Endothelial cell of umbilical vein (primary cell): ENCODE measurements around the gene IGF2BP1.

Source experiments
- POLR2A ChIP-seq: IDR thresholded peaks from 2 replicates; pipeline ENCODE4 v1.6.1; 2012; ENCODE audit warnings: low read depth, mild to moderate bottlenecking, control low read depth, low read length
- POLR2AphosphoS5 ChIP-seq: IDR thresholded peaks from 2 replicates; pipeline ENCODE4 v1.6.1; 2012; ENCODE audit warnings: low read depth, mild to moderate bottlenecking, control low read depth, low read length, moderate library complexity; ENCODE audit not compliant: insufficient read depth
- TF ChIP-seq, protein P1 (sequence below), 2 donors: IDR thresholded peaks; 1 replicate in 1 of 2; 2 replicates in 1 of 2; pipeline ENCODE4 v1.5.1; 2011; ENCODE audit warnings: low read length in 2 of 2, mild to moderate bottlenecking in 2 of 2, moderate library complexity in 2 of 2, control low read depth in 1 of 2, inconsistent platforms in 1 of 2, low read depth in 1 of 2; ENCODE audit not compliant: insufficient read depth in 1 of 2; ENCODE audit errors: extremely low read depth in 1 of 2

DNA sequence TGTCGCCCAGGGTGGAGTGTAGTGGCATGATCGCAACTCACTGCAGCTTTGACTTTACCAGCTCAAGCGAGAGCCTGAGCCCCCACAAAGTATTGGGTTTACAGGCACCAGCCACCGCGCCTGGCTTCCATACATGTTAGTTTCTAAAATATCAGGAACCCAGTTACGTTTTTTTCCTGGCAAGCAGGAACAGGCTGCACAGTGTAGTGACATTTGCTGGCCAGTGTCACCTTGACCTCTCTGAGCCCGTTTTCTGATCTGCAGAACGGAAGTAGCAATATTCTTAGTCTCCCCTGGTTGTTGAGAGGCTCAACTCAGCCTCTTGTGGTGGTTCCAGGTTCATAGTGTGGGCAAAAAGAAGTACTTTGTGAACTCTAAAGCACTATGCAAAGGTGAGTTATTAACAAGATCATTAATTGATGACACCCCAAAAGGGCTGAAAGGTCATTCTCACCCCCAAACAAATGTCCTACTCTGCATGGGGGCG is 15.6 kb downstream of the IGF2BP1 start:
- TF ChIP-seq, protein P1, sequence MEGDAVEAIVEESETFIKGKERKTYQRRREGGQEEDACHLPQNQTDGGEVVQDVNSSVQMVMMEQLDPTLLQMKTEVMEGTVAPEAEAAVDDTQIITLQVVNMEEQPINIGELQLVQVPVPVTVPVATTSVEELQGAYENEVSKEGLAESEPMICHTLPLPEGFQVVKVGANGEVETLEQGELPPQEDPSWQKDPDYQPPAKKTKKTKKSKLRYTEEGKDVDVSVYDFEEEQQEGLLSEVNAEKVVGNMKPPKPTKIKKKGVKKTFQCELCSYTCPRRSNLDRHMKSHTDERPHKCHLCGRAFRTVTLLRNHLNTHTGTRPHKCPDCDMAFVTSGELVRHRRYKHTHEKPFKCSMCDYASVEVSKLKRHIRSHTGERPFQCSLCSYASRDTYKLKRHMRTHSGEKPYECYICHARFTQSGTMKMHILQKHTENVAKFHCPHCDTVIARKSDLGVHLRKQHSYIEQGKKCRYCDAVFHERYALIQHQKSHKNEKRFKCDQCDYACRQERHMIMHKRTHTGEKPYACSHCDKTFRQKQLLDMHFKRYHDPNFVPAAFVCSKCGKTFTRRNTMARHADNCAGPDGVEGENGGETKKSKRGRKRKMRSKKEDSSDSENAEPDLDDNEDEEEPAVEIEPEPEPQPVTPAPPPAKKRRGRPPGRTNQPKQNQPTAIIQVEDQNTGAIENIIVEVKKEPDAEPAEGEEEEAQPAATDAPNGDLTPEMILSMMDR (IDR thresholded peaks at IDR 0.05; ENCODE audit: extremely low read depth in 1 of 2, insufficient read depth in 1 of 2, low read depth in 1 of 2, low read length in 2 of 2), result no peak
- TF ChIP-seq POLR2AphosphoS5, result no peak
- TF ChIP-seq POLR2A, result no peak
